Fibroblast of pulmonary artery (primary cell): ENCODE results near the gene GLOD4.

Source experiments
- DNase-seq: peaks from one replicate; pipeline ENCODE4 v3.0.0-alpha.2; 2010; ENCODE audit warnings: low read depth
- H3K4me3 ChIP-seq: replicated peaks from 2 replicates; pipeline ENCODE4 v1.5.1; 2011; ENCODE audit warnings: low read depth, mild to moderate bottlenecking, control low read depth, low read length, moderate library complexity
- CTCF ChIP-seq: IDR thresholded peaks from 2 replicates; pipeline ENCODE4 v1.5.1; 2011; ENCODE audit warnings: mild to moderate bottlenecking, control low read depth, low read length, inconsistent platforms; ENCODE audit errors: missing control alignments

GLOD4 gene

GRCh38 chr17:718075-718474 lies 64.0 kb downstream of the GLOD4 start:
- no peak for TF ChIP-seq CTCF

More at GRCh38 chr17:718075-718474, 64.0 kb downstream of the GLOD4 start:
- no peak for DNase-seq
- H3K4me3 ChIP-seq = no peak overlapping the region
